K562 (cell line): ENCODE measurements around the gene ABR.

Source experiments
- FOXJ3 ChIP-seq: sonication (generic); formaldehyde crosslinking; IDR thresholded peaks from 2 replicates; pipeline ENCODE4 v1.4.0; 2020; ENCODE audit warnings: mild to moderate bottlenecking, missing genetic modification reagents
- SP1 ChIP-seq: sonication (generic); formaldehyde crosslinking; IDR thresholded peaks from 2 replicates; pipeline ENCODE4 v1.8.1; 2022; ENCODE audit warnings: mild to moderate bottlenecking, missing genetic modification reagents
- SREBF1 ChIP-seq: fragments of 150-350 bp; IDR thresholded peaks from 2 replicates; pipeline ENCODE4 v1.6.1; 2014; ENCODE audit warnings: antibody characterized with exemption, low read depth, low read length, borderline replicate concordance
- ZNF316 ChIP-seq: fragments of 450-650 bp; IDR thresholded peaks from 2 replicates; pipeline ENCODE4 v1.6.1; 2016
- TF ChIP-seq, protein P1 (sequence below), 3 experiments: IDR thresholded peaks in 2 of 3; conservative IDR thresholded peaks in 1 of 3; 2 replicates each; pipeline ENCODE4 v1.5.1; 2011 to 2012; ENCODE audit warnings: low read length in 3 of 3, mild to moderate bottlenecking in 3 of 3, control low read depth in 2 of 3, improper control_type of control experiment in 1 of 3, inconsistent platforms in 1 of 3, low read depth in 1 of 3, mixed read lengths in 1 of 3, moderate library complexity in 1 of 3; ENCODE audit not compliant: insufficient read depth in 2 of 3

DNA sequence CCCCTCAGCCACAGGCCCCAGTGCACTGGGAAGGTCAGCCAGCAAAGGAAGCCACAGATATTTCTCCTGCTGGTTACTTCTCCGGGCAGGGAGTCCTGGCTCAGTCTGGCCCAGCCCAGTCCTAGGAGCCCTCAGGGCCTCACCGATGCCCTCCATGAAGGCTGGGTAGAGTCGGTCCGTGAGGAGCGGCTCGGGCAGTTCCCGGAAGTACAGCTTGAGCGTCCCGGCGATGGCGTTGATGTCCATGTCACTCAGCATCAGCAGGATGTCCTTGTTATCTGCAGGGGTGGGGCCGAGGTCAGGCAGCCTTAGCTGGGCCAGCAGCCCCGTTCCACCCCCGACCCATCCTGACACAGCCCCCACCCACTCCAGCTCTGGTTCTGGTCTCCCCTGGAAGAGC is 169.2 kb downstream of the ABR start:
- TF ChIP-seq SREBF1 (no peak), SP1 (CRISPR knock-in tag) (no peak), ZNF316 (no peak), FOXJ3 (CRISPR knock-in tag) (no peak)
- TF ChIP-seq, protein P1, sequence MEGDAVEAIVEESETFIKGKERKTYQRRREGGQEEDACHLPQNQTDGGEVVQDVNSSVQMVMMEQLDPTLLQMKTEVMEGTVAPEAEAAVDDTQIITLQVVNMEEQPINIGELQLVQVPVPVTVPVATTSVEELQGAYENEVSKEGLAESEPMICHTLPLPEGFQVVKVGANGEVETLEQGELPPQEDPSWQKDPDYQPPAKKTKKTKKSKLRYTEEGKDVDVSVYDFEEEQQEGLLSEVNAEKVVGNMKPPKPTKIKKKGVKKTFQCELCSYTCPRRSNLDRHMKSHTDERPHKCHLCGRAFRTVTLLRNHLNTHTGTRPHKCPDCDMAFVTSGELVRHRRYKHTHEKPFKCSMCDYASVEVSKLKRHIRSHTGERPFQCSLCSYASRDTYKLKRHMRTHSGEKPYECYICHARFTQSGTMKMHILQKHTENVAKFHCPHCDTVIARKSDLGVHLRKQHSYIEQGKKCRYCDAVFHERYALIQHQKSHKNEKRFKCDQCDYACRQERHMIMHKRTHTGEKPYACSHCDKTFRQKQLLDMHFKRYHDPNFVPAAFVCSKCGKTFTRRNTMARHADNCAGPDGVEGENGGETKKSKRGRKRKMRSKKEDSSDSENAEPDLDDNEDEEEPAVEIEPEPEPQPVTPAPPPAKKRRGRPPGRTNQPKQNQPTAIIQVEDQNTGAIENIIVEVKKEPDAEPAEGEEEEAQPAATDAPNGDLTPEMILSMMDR (IDR thresholded peaks at IDR 0.05 in 2 of 3, conservative IDR thresholded peaks at IDR 0.05 in 1 of 3; ENCODE audit: insufficient read depth in 2 of 3, low read depth in 1 of 3, low read length in 3 of 3): no peak
